ENCODE measurements around the gene STT3A. TPM values are rescaled to one million over a fixed set of nuclear protein-coding genes. Genes with fewer than 3 reads are reported as not detected.

The STT3A gene
- total RNA-seq, 1 donor from 2014 or later: 91.6 TPM

GRCh38 chr11:125618383-125618782 is 25.7 kb downstream of the STT3A start:
- Histone ChIP-seq H3K36me3 (peaks cover 0 to 74% of the 10 kb centered on the region in 2 donors), H3K4me1 (no peaks in the 10 kb centered on the region), H3K4me3 (no peak overlapping the region), H3K27ac (no peak overlapping the region), H3K27me3 (no peaks in the 10 kb centered on the region), H3K9me3 (no peaks in the 10 kb centered on the region)
- intact Hi-C loops (cut with DNase I): no loop called here
- DNase-seq (ENCODE audit: extremely low spot score in 2 of 2): no peak
- TF ChIP-seq POLR2AphosphoS5 (IDR thresholded peaks at IDR 0.05; ENCODE audit: insufficient read depth in 1 of 2, low read depth in 1 of 2) (no peak), CTCF (IDR thresholded peaks at IDR 0.05) (no peak), POLR2A (IDR thresholded peaks at IDR 0.05) (no peak)

GRCh38 chr11:125621995-125622394 is 29.3 kb downstream of the STT3A start:
- Histone ChIP-seq H3K4me3 (no peak overlapping the region), H3K4me1 (peaks cover 18% of the 10 kb centered on the region), H3K27me3 (no peaks in the 10 kb centered on the region), H3K36me3 (peaks cover 0 to 47% of the 10 kb centered on the region in 2 donors), H3K27ac (no peak overlapping the region), H3K9me3 (no peaks in the 10 kb centered on the region)
- intact Hi-C loops (cut with DNase I): no loop called here
- no peak for DNase-seq (ENCODE audit: extremely low spot score in 2 of 2)
- no peak for TF ChIP-seq POLR2A (IDR thresholded peaks at IDR 0.05)
- no peak for TF ChIP-seq CTCF (IDR thresholded peaks at IDR 0.05)
- no peak for TF ChIP-seq POLR2AphosphoS5 (IDR thresholded peaks at IDR 0.05; ENCODE audit: insufficient read depth in 1 of 2, low read depth in 1 of 2)

- Histone ChIP-seq H3K36me3 (peaks cover 0 to 36% of the 10 kb centered on the region in 2 donors), H3K9me3 (no peaks in the 10 kb centered on the region), H3K4me3 (no peak overlapping the region), H3K27me3 (no peaks in the 10 kb centered on the region), H3K4me1 (peaks cover 19% of the 10 kb centered on the region), H3K27ac (no peak overlapping the region)
- intact Hi-C loops (cut with DNase I): no loop called here
- no peak for DNase-seq (ENCODE audit: extremely low spot score in 2 of 2)
- no peak for TF ChIP-seq POLR2A (IDR thresholded peaks at IDR 0.05)
- TF ChIP-seq CTCF (IDR thresholded peaks at IDR 0.05): no peak
- no peak for TF ChIP-seq POLR2AphosphoS5 (IDR thresholded peaks at IDR 0.05; ENCODE audit: insufficient read depth in 1 of 2, low read depth in 1 of 2)
These were observed 30.4 kb downstream of the STT3A start for GRCh38 chr11:125623064-125623463.

GRCh38 chr11:125624756-125625213 is 32.1 kb downstream of the STT3A start, which contains the start of gene CHEK1:
TSS of gene CHEK1 (plus strand) at chr11:125625163. CDS start at chr11:125626769, 1,606 bp downstream.
- H3K4me1 ChIP-seq: peaks cover 19% of the 10 kb centered on the region
- intact Hi-C loops (cut with DNase I): no loop called here
- no peaks in the 10 kb centered on the region for H3K27me3 ChIP-seq
- DNase-seq (ENCODE audit: extremely low spot score in 2 of 2): no peak
- H3K36me3 ChIP-seq: peaks cover 0 to 19% of the 10 kb centered on the region in 2 donors
- H3K9me3 ChIP-seq: no peaks in the 10 kb centered on the region
- TF ChIP-seq CTCF (IDR thresholded peaks at IDR 0.05) (no peak), POLR2A (IDR thresholded peaks at IDR 0.05) (no peak)
- peak within 1 kb of the TSS; percentile 54 to 70 for H3K4me3 ChIP-seq
- peak within 1 kb of the TSS; percentile 92 for H3K27ac ChIP-seq

- peaks cover 19% of the 10 kb centered on the region for H3K4me1 ChIP-seq
- no peaks in the 10 kb centered on the region for H3K9me3 ChIP-seq
- H3K27ac ChIP-seq: peak overlapping the region; percentile 92
- peak overlapping the region; percentile 54 to 70 for H3K4me3 ChIP-seq
- no peak for TF ChIP-seq CTCF (IDR thresholded peaks at IDR 0.05)
- TF ChIP-seq POLR2AphosphoS5 (IDR thresholded peaks at IDR 0.05; ENCODE audit: insufficient read depth in 1 of 2, low read depth in 1 of 2): no peak
- TF ChIP-seq POLR2A (IDR thresholded peaks at IDR 0.05): no peak
- DNase-seq (ENCODE audit: extremely low spot score in 2 of 2): no peak
- peaks cover 0 to 15% of the 10 kb centered on the region in 2 donors for H3K36me3 ChIP-seq
- no peaks in the 10 kb centered on the region for H3K27me3 ChIP-seq
- intact Hi-C loops (cut with DNase I): no loop called here
These were observed 32.6 kb downstream of the STT3A start for GRCh38 chr11:125625225-125625629.
